ENCODE data around the gene CSRNP3.
A peak's percentile ranks its signal among the peaks of the same experiment; 100 is the strongest.

Gene CSRNP3

DNA sequence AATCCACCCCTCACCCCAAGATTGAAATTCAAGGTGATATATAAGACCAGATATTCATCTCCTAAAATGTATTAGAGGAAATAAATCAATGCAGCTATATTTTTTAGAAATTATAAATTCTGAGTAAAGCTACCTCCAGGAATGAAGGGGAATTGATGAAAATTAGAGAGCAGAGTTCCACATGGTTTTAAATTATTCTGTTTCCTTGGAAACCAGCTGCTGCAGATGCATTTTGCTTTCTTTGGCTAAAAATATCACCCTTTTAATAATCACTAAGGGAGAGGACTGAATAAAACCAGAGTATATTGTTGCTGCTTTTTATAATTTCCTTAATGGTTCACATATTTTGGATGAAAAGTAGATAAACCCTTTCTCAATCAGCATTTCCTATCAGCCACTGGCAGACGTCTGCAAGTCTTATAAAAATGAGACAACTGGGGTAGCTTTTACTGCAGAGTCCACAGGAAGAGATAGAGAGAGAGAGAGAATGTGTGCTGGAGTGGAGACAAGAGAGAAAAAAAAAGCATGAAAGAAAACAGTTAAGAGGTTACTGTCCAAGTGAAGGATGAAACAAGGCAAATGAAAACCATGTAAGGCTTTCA lies 2.0 kb downstream of the CSRNP3 start:
- Histone ChIP-seq H3K4me1 (ENCODE audit: control insufficient read depth in 1 of 2, insufficient read depth in 2 of 2, low read length in 2 of 2) (peaks cover 0 to 2% of the 10 kb centered on the region in 2 donors), H3K27ac (ENCODE audit: low read length) (no peak overlapping the region), H3K27me3 (ENCODE audit: low read depth, low read length) (no peaks in the 10 kb centered on the region), H3K9me3 (ENCODE audit: control insufficient read depth in 1 of 2, low read length in 2 of 2) (no peaks in the 10 kb centered on the region), H3K4me3 (ENCODE audit: low read depth in 1 of 2, low read length in 2 of 2) (peak overlapping the region in 1 of 2 donors; percentile 34), H3K36me3 (ENCODE audit: control insufficient read depth in 1 of 2, insufficient read depth in 2 of 2, low read length in 2 of 2) (no peaks in the 10 kb centered on the region)

DNA sequence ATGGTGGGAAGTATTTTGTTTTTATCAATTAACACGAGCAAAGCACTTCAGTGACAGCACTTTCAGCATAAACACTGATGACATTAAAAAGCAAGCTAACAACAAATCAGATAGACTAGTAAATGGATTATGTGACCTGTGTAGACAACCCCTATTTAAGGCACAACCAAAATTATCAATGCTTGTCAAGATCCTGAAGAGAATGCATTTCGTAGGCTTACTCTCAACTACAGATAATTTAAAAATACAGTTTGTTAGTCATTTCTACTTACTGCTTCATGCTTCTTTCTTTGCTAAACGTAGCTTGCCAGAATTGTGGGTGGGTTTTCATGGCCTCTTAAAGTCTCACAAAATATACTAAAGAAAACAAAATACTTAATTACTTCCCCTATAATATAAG lies 3.4 kb downstream of the CSRNP3 start:
- H3K27ac ChIP-seq (ENCODE audit: low read length), result no peak overlapping the region

DNA sequence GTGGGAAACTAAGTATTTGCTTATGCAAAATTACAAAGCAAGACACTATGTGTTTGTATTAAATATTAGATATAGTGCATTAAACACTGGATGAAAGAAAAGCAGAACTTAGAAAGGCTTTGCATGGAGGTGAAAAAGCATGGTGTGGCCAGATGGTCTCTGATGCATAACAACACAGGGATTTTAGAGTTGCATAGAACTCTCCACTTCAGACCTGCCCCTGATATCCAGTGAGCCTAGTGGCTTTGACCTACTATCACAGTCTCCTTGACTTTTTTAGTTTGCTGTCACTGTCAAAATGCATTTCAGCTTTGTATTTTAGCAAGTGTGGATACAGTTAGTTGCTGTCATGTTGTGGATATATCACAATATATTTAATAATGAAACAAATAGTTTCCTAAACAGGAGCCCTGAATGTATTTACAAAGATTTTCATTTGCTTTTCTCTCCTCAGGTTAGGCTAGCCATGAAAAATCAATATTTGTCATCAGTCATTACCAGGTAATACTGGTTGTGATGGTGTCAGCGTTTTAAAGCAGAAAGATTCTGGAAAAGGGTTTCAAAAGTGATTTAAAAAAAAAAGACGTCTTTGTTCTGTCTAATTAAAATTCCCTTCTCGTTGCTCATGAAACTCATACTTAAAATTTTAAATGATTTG lies 5.2 kb downstream of the CSRNP3 start:
- no peak overlapping the region for H3K27ac ChIP-seq (ENCODE audit: low read length)
- H3K4me3 ChIP-seq (ENCODE audit: low read depth in 1 of 2, low read length in 2 of 2), result no peak overlapping the region

More for the DNA sequence above, 3.4 kb downstream of the CSRNP3 start:
- Histone ChIP-seq H3K9me3 (ENCODE audit: control insufficient read depth in 1 of 2, low read length in 2 of 2) (no peaks in the 10 kb centered on the region), H3K36me3 (ENCODE audit: control insufficient read depth in 1 of 2, insufficient read depth in 2 of 2, low read length in 2 of 2) (no peaks in the 10 kb centered on the region), H3K4me1 (ENCODE audit: control insufficient read depth in 1 of 2, insufficient read depth in 2 of 2, low read length in 2 of 2) (peaks cover 0 to 2% of the 10 kb centered on the region in 2 donors), H3K4me3 (ENCODE audit: low read depth in 1 of 2, low read length in 2 of 2) (no peak overlapping the region), H3K27me3 (ENCODE audit: low read depth, low read length) (no peaks in the 10 kb centered on the region)

DNA sequence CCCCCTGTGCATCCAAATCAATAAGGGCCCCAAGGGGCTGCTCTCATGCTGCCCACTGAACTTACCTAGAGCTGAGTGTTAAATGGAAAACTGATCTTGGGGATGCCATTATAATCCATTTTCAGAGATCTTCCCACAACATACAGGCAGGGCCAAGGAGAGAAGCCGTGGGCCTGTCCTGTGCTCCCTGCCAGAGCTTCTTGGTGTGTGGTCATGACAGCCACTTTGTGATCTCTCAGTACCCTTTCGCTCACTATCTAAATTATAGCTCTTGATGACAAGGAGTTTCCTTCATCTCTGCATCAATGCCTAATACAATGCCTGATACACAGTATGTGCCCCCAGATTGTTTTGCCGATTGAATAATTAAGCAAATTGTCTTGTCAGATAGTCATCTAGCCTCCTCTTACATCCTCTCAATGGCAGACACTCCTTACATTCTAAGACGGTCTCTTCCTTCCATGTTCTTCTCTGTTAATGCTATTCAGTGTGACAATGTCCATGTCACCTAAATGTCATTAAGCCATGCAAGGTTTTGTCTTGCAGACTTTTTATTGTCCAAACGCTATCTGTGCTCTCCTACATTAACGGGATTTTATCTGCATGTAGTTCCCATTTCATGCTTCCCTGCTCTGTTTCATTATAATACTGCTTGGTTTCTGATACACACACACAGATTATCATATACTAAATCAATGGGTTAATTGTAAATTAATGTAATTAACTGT lies 5.9 kb downstream of the CSRNP3 start:
- no peaks in the 10 kb centered on the region for H3K36me3 ChIP-seq (ENCODE audit: control insufficient read depth in 1 of 2, insufficient read depth in 2 of 2, low read length in 2 of 2)
- no peaks in the 10 kb centered on the region for H3K9me3 ChIP-seq (ENCODE audit: control insufficient read depth in 1 of 2, low read length in 2 of 2)
- no peaks in the 10 kb centered on the region for H3K27me3 ChIP-seq (ENCODE audit: low read depth, low read length)
- no peak overlapping the region for H3K27ac ChIP-seq (ENCODE audit: low read length)
- H3K4me3 ChIP-seq (ENCODE audit: low read depth in 1 of 2, low read length in 2 of 2), result no peak overlapping the region
- H3K4me1 ChIP-seq (ENCODE audit: control insufficient read depth in 1 of 2, insufficient read depth in 2 of 2, low read length in 2 of 2), result peaks cover 0 to 2% of the 10 kb centered on the region in 2 donors

More for the DNA sequence above, 5.2 kb downstream of the CSRNP3 start:
- Histone ChIP-seq H3K4me1 (ENCODE audit: control insufficient read depth in 1 of 2, insufficient read depth in 2 of 2, low read length in 2 of 2) (peaks cover 0 to 2% of the 10 kb centered on the region in 2 donors), H3K36me3 (ENCODE audit: control insufficient read depth in 1 of 2, insufficient read depth in 2 of 2, low read length in 2 of 2) (no peaks in the 10 kb centered on the region), H3K27me3 (ENCODE audit: low read depth, low read length) (no peaks in the 10 kb centered on the region), H3K9me3 (ENCODE audit: control insufficient read depth in 1 of 2, low read length in 2 of 2) (no peaks in the 10 kb centered on the region)

DNA sequence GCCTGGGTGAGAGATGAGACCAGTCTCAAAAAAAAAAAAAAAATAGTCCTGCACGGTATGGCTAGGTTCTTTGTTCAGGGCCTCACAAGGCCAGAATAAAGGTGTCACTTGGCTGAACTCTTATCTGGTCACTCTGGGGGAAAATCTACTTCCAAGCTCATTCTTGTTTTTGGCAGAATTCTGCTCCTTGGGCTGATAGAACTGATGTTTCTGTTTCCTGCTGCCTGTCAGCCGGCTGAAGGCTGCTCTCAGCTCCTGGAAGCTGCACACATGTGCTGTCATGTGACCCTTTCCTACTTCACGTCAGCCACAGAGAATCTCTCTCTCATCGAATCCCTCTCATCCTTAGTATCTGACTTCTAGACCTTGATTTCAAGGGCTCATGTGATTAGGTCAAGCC lies 10.4 kb downstream of the CSRNP3 start:
- no peak overlapping the region for H3K4me3 ChIP-seq (ENCODE audit: low read depth in 1 of 2, low read length in 2 of 2)
- no peak overlapping the region for H3K27ac ChIP-seq (ENCODE audit: low read length)
- H3K27me3 ChIP-seq (ENCODE audit: low read depth, low read length), result no peaks in the 10 kb centered on the region
- H3K4me1 ChIP-seq (ENCODE audit: control insufficient read depth in 1 of 2, insufficient read depth in 2 of 2, low read length in 2 of 2), result no peaks in the 10 kb centered on the region
- H3K36me3 ChIP-seq (ENCODE audit: control insufficient read depth in 1 of 2, insufficient read depth in 2 of 2, low read length in 2 of 2), result no peaks in the 10 kb centered on the region
- no peaks in the 10 kb centered on the region for H3K9me3 ChIP-seq (ENCODE audit: control insufficient read depth in 1 of 2, low read length in 2 of 2)

DNA sequence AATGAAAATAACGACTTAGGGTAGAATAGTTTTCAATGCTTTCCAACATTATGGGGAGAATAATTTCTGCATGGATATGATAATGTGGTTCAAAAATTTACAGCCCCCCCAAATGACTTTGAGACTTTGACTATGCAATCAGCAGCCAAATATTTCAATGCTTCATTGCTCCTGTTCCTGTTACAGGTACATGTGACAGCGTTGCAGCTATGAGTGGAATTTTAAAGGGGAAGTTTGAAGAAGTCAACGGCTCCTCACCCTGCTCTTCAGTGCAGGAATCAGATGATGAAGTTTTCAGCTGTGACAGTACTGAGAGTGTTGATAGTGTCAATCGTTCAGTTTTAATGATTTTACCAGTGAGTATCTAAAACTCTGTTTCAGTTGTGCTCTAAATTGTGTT lies 25.1 kb downstream of the CSRNP3 start:
- H3K9me3 ChIP-seq (ENCODE audit: control insufficient read depth in 1 of 2, low read length in 2 of 2), result no peaks in the 10 kb centered on the region
- H3K27ac ChIP-seq (ENCODE audit: low read length), result no peak overlapping the region
- no peaks in the 10 kb centered on the region for H3K4me1 ChIP-seq (ENCODE audit: control insufficient read depth in 1 of 2, insufficient read depth in 2 of 2, low read length in 2 of 2)
- no peaks in the 10 kb centered on the region for H3K27me3 ChIP-seq (ENCODE audit: low read depth, low read length)
- no peak overlapping the region for H3K4me3 ChIP-seq (ENCODE audit: low read depth in 1 of 2, low read length in 2 of 2)
- no peaks in the 10 kb centered on the region for H3K36me3 ChIP-seq (ENCODE audit: control insufficient read depth in 1 of 2, insufficient read depth in 2 of 2, low read length in 2 of 2)

DNA sequence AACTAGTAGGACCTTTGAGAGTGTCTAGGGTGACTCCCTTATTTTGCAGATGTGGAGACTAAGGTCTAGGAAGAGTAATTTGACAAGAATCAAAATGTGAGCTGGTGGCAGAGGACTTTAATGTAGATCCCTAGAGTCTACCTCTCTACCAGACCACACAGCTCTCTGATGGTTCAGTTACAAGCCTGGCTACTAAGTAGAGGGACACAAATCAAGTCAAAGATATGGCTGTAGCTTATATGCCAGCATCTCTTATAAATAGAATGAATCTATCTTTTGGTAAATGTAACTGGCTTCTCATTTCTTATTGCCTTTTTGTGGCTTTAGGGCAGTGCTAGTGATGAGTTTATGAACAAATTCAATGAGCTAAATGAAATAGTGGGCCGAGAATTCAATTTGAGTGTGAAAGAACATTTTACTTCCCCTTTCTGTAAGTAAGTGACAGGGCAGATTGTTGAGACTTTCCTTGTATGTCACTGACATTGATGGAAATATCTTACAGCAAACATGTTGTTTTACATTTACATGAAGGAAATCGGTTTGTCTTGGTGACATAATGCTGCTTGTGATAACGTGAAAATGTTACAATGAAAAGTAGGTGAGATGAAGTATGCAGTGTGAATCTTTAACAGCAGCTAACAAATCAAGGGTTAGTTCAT lies 28.3 kb downstream of the CSRNP3 start:
- H3K36me3 ChIP-seq (ENCODE audit: control insufficient read depth in 1 of 2, insufficient read depth in 2 of 2, low read length in 2 of 2), result no peaks in the 10 kb centered on the region
- H3K9me3 ChIP-seq (ENCODE audit: control insufficient read depth in 1 of 2, low read length in 2 of 2), result no peaks in the 10 kb centered on the region
- no peaks in the 10 kb centered on the region for H3K4me1 ChIP-seq (ENCODE audit: control insufficient read depth in 1 of 2, insufficient read depth in 2 of 2, low read length in 2 of 2)
- no peaks in the 10 kb centered on the region for H3K27me3 ChIP-seq (ENCODE audit: low read depth, low read length)
- no peak overlapping the region for H3K4me3 ChIP-seq (ENCODE audit: low read depth in 1 of 2, low read length in 2 of 2)
- no peak overlapping the region for H3K27ac ChIP-seq (ENCODE audit: low read length)

DNA sequence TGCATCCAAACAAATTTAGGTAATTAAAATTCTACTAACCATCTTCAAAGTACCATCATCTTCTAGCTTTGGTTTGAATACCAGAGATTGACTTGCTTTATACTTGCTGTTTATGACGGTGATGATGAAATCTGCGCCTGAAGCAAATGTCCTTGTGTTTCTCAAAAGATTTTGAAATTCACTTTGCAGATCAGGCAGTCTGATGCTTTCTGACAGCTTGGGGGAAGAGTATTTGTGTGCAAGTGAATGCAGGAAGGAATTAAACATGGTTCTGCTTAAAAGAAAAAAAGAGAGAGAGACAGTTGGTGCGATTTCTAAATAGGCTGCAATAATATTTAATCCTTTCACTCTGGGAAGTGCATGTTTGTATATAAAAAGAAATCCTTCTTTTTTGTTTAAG lies 29.6 kb downstream of the CSRNP3 start:
- Histone ChIP-seq H3K36me3 (ENCODE audit: control insufficient read depth in 1 of 2, insufficient read depth in 2 of 2, low read length in 2 of 2) (no peaks in the 10 kb centered on the region), H3K4me3 (ENCODE audit: low read depth in 1 of 2, low read length in 2 of 2) (no peak overlapping the region), H3K27me3 (ENCODE audit: low read depth, low read length) (no peaks in the 10 kb centered on the region), H3K27ac (ENCODE audit: low read length) (no peak overlapping the region), H3K4me1 (ENCODE audit: control insufficient read depth in 1 of 2, insufficient read depth in 2 of 2, low read length in 2 of 2) (no peaks in the 10 kb centered on the region), H3K9me3 (ENCODE audit: control insufficient read depth in 1 of 2, low read length in 2 of 2) (no peaks in the 10 kb centered on the region)

DNA sequence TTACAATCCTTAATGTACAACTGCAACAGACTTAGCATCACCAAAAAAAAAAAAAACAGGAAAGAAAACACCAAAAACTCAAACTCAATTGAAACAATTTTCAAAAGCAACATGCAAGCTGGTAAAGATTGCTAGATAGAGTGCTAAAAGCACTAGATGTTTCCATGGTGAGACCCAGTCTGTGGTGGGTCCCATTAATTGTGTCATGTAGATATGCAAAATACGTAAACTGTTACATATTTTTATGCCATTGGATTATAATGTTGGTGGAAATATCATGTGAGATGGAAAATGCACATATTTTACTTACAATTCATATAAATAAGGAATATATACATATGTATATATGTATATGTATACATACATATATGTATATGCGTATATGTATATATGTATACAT lies 30.5 kb downstream of the CSRNP3 start:
- Histone ChIP-seq H3K27ac (ENCODE audit: low read length) (no peak overlapping the region), H3K9me3 (ENCODE audit: control insufficient read depth in 1 of 2, low read length in 2 of 2) (no peaks in the 10 kb centered on the region), H3K4me1 (ENCODE audit: control insufficient read depth in 1 of 2, insufficient read depth in 2 of 2, low read length in 2 of 2) (no peaks in the 10 kb centered on the region), H3K4me3 (ENCODE audit: low read depth in 1 of 2, low read length in 2 of 2) (no peak overlapping the region), H3K36me3 (ENCODE audit: control insufficient read depth in 1 of 2, insufficient read depth in 2 of 2, low read length in 2 of 2) (no peaks in the 10 kb centered on the region), H3K27me3 (ENCODE audit: low read depth, low read length) (no peaks in the 10 kb centered on the region)

DNA sequence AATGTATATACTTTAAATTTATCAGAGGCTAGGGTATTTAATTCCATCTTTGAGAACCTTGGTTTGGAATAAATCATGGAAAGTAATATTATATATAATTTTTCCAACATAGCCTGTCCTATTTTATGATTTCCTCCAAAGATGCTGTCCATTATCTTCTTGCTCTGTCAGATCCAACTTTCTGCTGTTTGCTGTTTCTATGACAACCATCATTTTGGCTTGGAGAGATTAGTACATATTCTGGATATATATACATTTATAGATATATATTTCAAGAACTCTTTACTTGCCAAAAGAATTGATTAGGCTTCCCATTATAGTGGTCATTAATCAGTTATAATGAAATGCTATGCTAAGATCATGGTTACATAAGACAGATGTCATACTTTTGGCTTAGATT lies 31.3 kb downstream of the CSRNP3 start:
- Histone ChIP-seq H3K27ac (ENCODE audit: low read length) (no peak overlapping the region), H3K4me3 (ENCODE audit: low read depth in 1 of 2, low read length in 2 of 2) (no peak overlapping the region), H3K4me1 (ENCODE audit: control insufficient read depth in 1 of 2, insufficient read depth in 2 of 2, low read length in 2 of 2) (no peaks in the 10 kb centered on the region), H3K36me3 (ENCODE audit: control insufficient read depth in 1 of 2, insufficient read depth in 2 of 2, low read length in 2 of 2) (no peaks in the 10 kb centered on the region), H3K9me3 (ENCODE audit: control insufficient read depth in 1 of 2, low read length in 2 of 2) (no peaks in the 10 kb centered on the region), H3K27me3 (ENCODE audit: low read depth, low read length) (no peaks in the 10 kb centered on the region)

DNA sequence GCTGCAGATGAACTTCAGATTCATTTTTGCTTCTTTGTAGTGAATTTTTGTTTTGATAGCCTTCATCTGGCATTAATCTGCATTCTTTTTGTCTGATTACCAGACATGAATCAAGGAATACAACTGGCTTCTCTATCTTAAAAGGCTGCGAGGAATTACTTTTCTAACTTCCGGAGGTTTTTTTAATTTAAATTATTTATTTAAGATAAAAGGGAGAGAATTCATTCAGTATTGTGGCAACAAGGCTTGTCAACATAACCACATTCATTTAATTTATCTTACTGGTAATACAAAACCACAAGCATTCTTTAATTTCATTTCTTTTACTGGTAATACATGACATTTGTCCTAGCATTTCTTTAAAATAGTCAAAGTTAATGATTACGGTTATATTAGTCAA lies 36.0 kb downstream of the CSRNP3 start:
- no peaks in the 10 kb centered on the region for H3K27me3 ChIP-seq (ENCODE audit: low read depth, low read length)
- H3K9me3 ChIP-seq (ENCODE audit: control insufficient read depth in 1 of 2, low read length in 2 of 2), result no peaks in the 10 kb centered on the region

More for the DNA sequence above, 36.0 kb downstream of the CSRNP3 start:
- H3K4me1 ChIP-seq (ENCODE audit: control insufficient read depth in 1 of 2, insufficient read depth in 2 of 2, low read length in 2 of 2), result no peaks in the 10 kb centered on the region
- no peak overlapping the region for H3K4me3 ChIP-seq (ENCODE audit: low read depth in 1 of 2, low read length in 2 of 2)
- no peaks in the 10 kb centered on the region for H3K36me3 ChIP-seq (ENCODE audit: control insufficient read depth in 1 of 2, insufficient read depth in 2 of 2, low read length in 2 of 2)
- H3K27ac ChIP-seq (ENCODE audit: low read length), result no peak overlapping the region

All from muscle layer of duodenum (tissue), 2 donors.